Measurements from ENCODE around the gene QSOX2. TPM values are rescaled to one million over a fixed set of nuclear protein-coding genes. Genes with fewer than 3 reads are reported as not detected.

QSOX2 gene
- total RNA-seq, 6 donors from 2014 or later: 6.9 to 14.8 (median 10.1) TPM

DNA sequence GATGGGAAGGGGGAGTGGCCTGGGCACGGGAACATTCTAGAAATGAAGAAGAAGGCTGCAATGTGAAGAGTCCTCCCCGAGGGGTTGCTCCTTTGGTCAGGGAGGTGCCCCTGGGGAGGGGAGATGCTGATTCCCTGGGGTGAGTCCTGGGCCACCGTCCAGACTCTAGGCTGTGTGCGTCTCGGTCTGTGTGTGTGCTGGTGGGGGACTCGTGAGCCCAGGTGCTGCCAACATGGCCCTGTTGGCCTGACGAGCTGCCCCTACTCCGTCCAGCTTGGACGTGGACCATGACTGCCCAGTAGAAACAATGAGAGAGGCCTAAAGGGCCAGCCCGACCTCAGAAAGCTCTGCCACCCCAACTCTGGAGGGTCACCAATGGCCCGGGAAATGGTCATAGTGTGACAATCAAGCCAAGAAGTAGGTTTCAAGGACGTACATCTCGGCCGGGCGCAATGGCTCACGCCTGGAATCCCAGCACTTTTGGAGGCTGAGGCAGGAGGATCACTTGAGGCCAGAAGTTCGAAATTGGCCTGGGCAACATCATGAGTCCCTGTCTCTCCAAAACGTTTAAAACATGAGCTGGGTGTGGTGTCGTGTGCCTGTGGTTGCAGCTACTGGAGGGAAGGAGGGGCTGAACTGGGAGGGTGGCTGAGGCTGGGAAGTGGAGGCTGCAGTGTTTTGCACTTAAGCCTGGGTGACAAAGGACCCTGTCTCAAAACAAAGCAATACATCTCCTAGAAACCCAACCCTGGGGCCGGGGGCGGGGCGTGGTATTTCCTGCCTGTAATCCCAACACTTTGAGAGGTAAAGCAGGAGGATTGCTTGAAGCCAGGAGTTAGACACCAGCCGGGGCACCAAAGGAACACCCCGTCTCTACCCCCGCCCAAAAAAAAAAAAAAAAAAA lies 57.7 kb downstream of the QSOX2 start:
- TF ChIP-seq POLR2A (IDR thresholded peaks at IDR 0.05) (no peak), POLR2AphosphoS5 (IDR thresholded peaks at IDR 0.05) (no peak), EP300 (IDR thresholded peaks at IDR 0.05) (no peak)
- TF ChIP-seq, protein P1, sequence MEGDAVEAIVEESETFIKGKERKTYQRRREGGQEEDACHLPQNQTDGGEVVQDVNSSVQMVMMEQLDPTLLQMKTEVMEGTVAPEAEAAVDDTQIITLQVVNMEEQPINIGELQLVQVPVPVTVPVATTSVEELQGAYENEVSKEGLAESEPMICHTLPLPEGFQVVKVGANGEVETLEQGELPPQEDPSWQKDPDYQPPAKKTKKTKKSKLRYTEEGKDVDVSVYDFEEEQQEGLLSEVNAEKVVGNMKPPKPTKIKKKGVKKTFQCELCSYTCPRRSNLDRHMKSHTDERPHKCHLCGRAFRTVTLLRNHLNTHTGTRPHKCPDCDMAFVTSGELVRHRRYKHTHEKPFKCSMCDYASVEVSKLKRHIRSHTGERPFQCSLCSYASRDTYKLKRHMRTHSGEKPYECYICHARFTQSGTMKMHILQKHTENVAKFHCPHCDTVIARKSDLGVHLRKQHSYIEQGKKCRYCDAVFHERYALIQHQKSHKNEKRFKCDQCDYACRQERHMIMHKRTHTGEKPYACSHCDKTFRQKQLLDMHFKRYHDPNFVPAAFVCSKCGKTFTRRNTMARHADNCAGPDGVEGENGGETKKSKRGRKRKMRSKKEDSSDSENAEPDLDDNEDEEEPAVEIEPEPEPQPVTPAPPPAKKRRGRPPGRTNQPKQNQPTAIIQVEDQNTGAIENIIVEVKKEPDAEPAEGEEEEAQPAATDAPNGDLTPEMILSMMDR (IDR thresholded peaks at IDR 0.05): no peak
- no peaks in the 10 kb centered on the region for H3K36me3 ChIP-seq
- WGBS, 2 donors: 59 to 70% methylated on average over 19 to 25 of the region's 25 CpGs
- ATAC-seq (ENCODE audit: low FRiP score in 2 of 2): no peak
- H3K27ac ChIP-seq: no peak overlapping the region
- H3K4me1 ChIP-seq: peaks cover 0 to 9% (median 0%) of the 10 kb centered on the region in 4 donors
- H3K4me3 ChIP-seq: no peak overlapping the region
- no peak for DNase-seq
- no peaks in the 10 kb centered on the region for H3K9me3 ChIP-seq
- peaks cover 0 to 35% (median 14%) of the 10 kb centered on the region in 4 donors for H3K27me3 ChIP-seq

DNA sequence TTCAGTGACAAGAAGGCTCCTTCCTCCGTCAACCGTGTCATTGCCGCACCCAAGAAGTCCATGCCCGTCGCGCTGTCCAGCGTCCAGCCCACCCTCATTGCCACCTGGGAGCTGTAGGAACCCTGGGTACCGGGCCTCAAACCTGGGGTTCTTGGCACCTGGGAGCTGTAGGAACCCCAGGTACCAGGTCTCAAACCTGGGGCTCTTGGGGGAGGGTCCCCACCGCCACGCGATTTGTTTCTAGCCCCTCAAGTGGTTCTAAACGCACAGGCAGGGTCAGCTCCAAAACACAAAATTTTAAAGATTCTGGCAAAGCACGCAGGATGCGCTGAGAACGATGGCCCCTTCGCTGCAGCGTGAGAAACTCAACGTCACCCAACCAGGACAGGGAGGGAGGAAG lies 58.4 kb downstream of the QSOX2 start:
- no peak for DNase-seq
- ATAC-seq (ENCODE audit: low FRiP score in 2 of 2): no peak
- 88 to 91% methylated on average over 18 of the region's 18 CpGs for WGBS, 2 donors

DNA sequence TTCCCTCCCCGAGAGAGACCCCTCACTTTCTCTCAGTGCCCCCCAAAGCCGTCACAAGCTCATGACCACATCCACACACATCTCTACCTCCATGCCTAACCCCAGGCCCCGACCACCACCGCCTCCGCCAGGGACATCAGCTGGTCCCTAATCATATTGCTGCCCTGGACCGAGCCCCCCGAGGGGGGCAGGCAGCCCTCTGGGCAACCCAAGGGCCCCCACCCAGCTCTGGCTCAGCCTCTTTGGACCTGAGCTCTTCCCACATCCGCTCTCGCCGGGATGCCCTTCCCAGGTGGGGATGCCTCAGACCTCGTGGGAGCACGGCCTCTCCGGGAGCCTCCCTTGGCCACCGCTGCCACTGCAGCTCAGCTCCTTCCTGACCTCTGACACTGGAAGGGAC lies 59.2 kb downstream of the QSOX2 start:
- no peaks in the 10 kb centered on the region for H3K9me3 ChIP-seq
- peak in 1 of 2 donors; percentile 49 for DNase-seq
- no peak overlapping the region for H3K27ac ChIP-seq
- H3K27me3 ChIP-seq: peaks cover 0 to 20% (median 4%) of the 10 kb centered on the region in 4 donors
- no peaks in the 10 kb centered on the region for H3K4me1 ChIP-seq
- H3K36me3 ChIP-seq: no peaks in the 10 kb centered on the region
- WGBS, 2 donors: 68 to 76% methylated on average over 8 to 14 of the region's 14 CpGs
- no peak overlapping the region for H3K4me3 ChIP-seq
- TF ChIP-seq POLR2AphosphoS5 (IDR thresholded peaks at IDR 0.05) (no peak), POLR2A (IDR thresholded peaks at IDR 0.05) (no peak), EP300 (IDR thresholded peaks at IDR 0.05) (no peak)
- no peak for ATAC-seq (ENCODE audit: low FRiP score in 2 of 2)

More for the DNA sequence above, 58.4 kb downstream of the QSOX2 start:
- H3K4me1 ChIP-seq: peaks cover 0 to 1% (median 0%) of the 10 kb centered on the region in 4 donors
- peaks cover 0 to 28% (median 7%) of the 10 kb centered on the region in 4 donors for H3K27me3 ChIP-seq
- H3K4me3 ChIP-seq: no peak overlapping the region
- H3K36me3 ChIP-seq: no peaks in the 10 kb centered on the region
- no peak for TF ChIP-seq POLR2AphosphoS5 (IDR thresholded peaks at IDR 0.05)
- no peak for TF ChIP-seq EP300 (IDR thresholded peaks at IDR 0.05)
- TF ChIP-seq, protein P1 (IDR thresholded peaks at IDR 0.05): no peak
- TF ChIP-seq POLR2A (IDR thresholded peaks at IDR 0.05): no peak
- no peaks in the 10 kb centered on the region for H3K9me3 ChIP-seq
- no peak overlapping the region for H3K27ac ChIP-seq

DNA sequence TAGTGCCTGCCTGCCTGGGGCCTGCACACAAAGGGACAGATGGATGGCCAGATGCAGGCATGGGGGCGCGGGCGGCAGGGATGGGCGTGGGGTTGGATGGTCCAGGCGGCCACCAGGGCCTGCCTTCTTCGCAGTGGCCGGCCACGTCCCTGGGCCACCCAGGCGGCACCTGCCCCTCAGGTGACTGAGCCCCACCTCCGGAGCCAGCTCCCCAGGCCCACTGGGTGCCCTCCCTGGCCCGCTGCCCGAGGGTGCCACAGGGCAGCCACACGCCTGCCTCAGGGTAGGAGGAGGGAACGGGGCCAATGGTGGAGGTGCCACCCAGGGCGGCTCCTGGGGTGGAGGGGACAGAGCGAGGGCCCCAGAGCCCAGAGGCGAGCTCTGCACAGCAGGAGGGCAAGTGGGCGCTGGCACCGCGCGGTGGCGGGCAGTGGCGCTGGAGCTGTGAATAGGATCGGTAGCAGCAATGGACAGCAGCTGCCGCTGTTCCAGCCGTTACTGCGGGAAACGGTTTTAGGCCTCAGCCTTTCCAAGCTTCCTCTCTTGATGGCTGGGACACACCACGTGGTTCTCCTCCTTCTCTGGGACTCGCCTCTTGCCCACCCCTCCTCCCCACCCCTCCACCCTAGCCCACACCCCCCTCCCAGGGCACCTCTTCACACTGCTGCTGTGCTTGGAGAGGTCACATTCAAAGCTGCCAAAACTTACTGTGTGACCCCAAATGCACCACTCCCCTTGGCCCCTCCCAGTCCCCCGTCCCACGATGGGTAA lies 59.8 kb downstream of the QSOX2 start:
- Histone ChIP-seq H3K9me3 (no peaks in the 10 kb centered on the region), H3K27me3 (peaks cover 0 to 18% (median 3%) of the 10 kb centered on the region in 4 donors), H3K4me3 (no peak overlapping the region), H3K27ac (no peak overlapping the region), H3K36me3 (no peaks in the 10 kb centered on the region), H3K4me1 (no peaks in the 10 kb centered on the region)
- TF ChIP-seq POLR2A (IDR thresholded peaks at IDR 0.05): no peak
- TF ChIP-seq, protein P1 (IDR thresholded peaks at IDR 0.05): no peak
- no peak for TF ChIP-seq POLR2AphosphoS5 (IDR thresholded peaks at IDR 0.05)
- TF ChIP-seq EP300 (IDR thresholded peaks at IDR 0.05): no peak
- ATAC-seq (ENCODE audit: low FRiP score in 2 of 2) (peak in 1 of 2 donors; percentile 19), DNase-seq (peak in 1 of 2 donors; percentile 80)
- WGBS, 2 donors: 42 to 67% methylated on average over 10 to 32 of the region's 32 CpGs

DNA sequence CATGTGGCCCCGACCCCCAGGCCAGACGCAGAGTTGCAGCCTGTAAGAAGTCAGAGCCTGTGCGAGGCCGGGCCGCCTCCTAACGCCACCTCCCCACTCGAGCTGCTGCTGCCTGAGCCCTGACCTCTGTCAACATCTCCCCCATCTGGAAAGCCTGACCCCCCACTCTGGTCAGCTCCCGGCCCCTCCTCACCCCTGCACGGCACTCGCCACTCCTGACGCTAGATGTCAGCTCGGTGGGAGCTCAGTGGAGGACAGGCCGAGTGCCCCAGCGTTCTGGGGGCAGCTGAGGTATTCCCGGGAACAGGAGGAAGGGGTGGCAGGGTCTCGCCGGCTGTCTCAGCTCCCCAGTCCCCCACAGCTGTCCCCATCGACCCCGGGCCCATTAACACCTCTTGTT lies 60.5 kb downstream of the QSOX2 start:
- no peaks in the 10 kb centered on the region for H3K9me3 ChIP-seq
- 36 to 50% methylated on average over 15 to 17 of the region's 19 CpGs for WGBS, 2 donors
- H3K27ac ChIP-seq: no peak overlapping the region
- H3K4me1 ChIP-seq: no peaks in the 10 kb centered on the region
- no peaks in the 10 kb centered on the region for H3K36me3 ChIP-seq
- H3K27me3 ChIP-seq: peaks cover 0 to 18% (median 3%) of the 10 kb centered on the region in 4 donors
- ATAC-seq (ENCODE audit: low FRiP score in 2 of 2): no peak
- no peak overlapping the region for H3K4me3 ChIP-seq
- TF ChIP-seq EP300 (IDR thresholded peaks at IDR 0.05) (no peak), POLR2AphosphoS5 (IDR thresholded peaks at IDR 0.05) (no peak), POLR2A (IDR thresholded peaks at IDR 0.05) (no peak)
- TF ChIP-seq, protein P1 (IDR thresholded peaks at IDR 0.05): no peak
- DNase-seq: peak in 1 of 2 donors; percentile 72

Data from upper lobe of left lung (tissue), 6 donors.